Measurements from ENCODE around the gene C14orf119. TPM values are rescaled to one million over a fixed set of nuclear protein-coding genes. Genes with fewer than 3 reads are reported as not detected.

Gene C14orf119
- total and polyA plus RNA-seq, 9 of the 15 experiments (the other 6 are each of a cell fraction or from before 2014, with no cell fraction given) = 36.7 to 251 (median 51.8) TPM

DNA sequence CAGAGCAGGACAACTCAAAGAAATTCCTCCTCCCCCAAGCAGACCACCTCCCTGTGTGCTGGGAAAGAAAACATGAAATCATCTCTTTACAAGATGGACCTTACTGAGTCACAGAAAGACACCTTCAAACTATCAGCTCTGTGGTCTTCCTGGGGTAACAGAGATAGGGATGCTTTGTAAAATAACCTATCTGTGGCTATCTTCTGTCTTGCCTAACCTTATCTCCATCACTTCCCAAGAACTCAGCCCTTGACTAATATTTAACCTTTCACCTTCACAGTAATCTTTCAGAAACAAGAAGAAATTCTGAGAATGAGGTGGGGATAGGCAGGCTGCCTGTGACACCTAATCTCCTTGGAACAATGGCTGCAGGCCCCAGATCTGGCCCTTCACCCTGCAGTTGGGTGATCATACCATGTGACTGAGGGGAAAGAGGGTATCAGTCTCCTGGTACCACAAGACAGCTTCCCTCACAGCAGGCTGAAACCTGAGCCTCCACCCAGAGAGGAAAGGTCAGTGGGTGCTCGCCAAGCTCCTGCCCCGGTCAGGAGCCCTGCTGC, 51.1 kb downstream of the C14orf119 start (continued):
- TF ChIP-seq, protein P1, sequence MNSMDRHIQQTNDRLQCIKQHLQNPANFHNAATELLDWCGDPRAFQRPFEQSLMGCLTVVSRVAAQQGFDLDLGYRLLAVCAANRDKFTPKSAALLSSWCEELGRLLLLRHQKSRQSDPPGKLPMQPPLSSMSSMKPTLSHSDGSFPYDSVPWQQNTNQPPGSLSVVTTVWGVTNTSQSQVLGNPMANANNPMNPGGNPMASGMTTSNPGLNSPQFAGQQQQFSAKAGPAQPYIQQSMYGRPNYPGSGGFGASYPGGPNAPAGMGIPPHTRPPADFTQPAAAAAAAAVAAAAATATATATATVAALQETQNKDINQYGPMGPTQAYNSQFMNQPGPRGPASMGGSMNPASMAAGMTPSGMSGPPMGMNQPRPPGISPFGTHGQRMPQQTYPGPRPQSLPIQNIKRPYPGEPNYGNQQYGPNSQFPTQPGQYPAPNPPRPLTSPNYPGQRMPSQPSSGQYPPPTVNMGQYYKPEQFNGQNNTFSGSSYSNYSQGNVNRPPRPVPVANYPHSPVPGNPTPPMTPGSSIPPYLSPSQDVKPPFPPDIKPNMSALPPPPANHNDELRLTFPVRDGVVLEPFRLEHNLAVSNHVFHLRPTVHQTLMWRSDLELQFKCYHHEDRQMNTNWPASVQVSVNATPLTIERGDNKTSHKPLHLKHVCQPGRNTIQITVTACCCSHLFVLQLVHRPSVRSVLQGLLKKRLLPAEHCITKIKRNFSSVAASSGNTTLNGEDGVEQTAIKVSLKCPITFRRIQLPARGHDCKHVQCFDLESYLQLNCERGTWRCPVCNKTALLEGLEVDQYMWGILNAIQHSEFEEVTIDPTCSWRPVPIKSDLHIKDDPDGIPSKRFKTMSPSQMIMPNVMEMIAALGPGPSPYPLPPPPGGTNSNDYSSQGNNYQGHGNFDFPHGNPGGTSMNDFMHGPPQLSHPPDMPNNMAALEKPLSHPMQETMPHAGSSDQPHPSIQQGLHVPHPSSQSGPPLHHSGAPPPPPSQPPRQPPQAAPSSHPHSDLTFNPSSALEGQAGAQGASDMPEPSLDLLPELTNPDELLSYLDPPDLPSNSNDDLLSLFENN (IDR thresholded peaks at IDR 0.05; ENCODE audit: low read depth in 2 of 2, low read length in 2 of 2) = peak in 1 of 2 experiments; percentile 58; a peak in 2 of 4 replicates
- TF ChIP-seq, protein P2, sequence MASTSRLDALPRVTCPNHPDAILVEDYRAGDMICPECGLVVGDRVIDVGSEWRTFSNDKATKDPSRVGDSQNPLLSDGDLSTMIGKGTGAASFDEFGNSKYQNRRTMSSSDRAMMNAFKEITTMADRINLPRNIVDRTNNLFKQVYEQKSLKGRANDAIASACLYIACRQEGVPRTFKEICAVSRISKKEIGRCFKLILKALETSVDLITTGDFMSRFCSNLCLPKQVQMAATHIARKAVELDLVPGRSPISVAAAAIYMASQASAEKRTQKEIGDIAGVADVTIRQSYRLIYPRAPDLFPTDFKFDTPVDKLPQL (IDR thresholded peaks at IDR 0.05; ENCODE audit: extremely low read depth, insufficient read length) = no peak
- peak; percentile 95 for TF ChIP-seq EP300 (IDR thresholded peaks at IDR 0.05; ENCODE audit: low read length)

DNA sequence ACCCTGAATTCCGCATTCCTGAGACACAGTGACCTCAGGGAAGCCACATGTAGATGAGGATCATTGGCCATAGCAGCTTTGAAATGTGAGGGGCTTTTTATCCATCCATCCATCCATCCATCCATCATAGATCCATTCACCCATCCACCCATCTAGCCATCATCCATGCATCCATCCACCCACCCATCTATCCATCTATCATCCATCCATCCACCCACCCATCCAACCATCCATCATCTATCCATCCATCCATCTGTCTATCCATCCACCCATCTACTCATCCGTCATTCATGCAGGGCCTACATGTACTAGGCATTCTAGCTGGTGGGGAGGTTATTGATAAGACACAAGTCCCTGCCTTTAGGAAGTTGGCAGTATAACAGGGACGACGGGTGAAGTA, 51.7 kb downstream of the C14orf119 start:
- Histone ChIP-seq H3K79me2 (ENCODE audit: control insufficient read depth, insufficient read depth, low read length) (no peaks in the 10 kb centered on the region), H3K27ac (ENCODE audit: extremely low read depth, low read depth, low read length) (peak overlapping the region; percentile 56; the same call in 1 of the 3 replicates), H3K36me3 (ENCODE audit: control insufficient read depth, insufficient read depth, low read length) (no peaks in the 10 kb centered on the region; the same call in 2 of the 3 replicates), H2AFZ (ENCODE audit: low read depth, low read length) (no peak overlapping the region), H3K9ac (ENCODE audit: insufficient read depth in 1 of 2, low read depth in 2 of 2, low read length in 2 of 2) (no peak overlapping the region), H3K9me3 (replicated peaks; ENCODE audit: control insufficient read depth, insufficient read depth, low read depth, low read length) (no peaks in the 10 kb centered on the region), H3K27me3 (ENCODE audit: control insufficient read depth in 2 of 2, insufficient read depth in 2 of 2, low read length in 2 of 2) (no peaks in the 10 kb centered on the region), H3K4me1 (replicated peaks in 1 of 2; ENCODE audit: control insufficient read depth in 2 of 2, insufficient read depth in 2 of 2, low read length in 2 of 2) (peaks cover 36 to 50% of the 10 kb centered on the region in 2 experiments; a peak in 4 of 5 replicates), H3K9me1 (ENCODE audit: control insufficient read depth, insufficient read depth, low read length) (no peaks in the 10 kb centered on the region), H3K4me3 (no peak overlapping the region), H3K4me2 (ENCODE audit: insufficient read depth, low read length) (peak overlapping the region; percentile 56), H4K20me1 (replicated peaks; ENCODE audit: control insufficient read depth, insufficient read depth, low read length) (no peaks in the 10 kb centered on the region)
- 66% methylated on average over 4 of the region's 4 CpGs for WGBS (ENCODE audit: insufficient coverage, low coverage, missing lambda C conversion rate)
- BruUV-seq (replicated peaks) = no TSS peak
- ChIA-PET POLR2A (interaction anchor here (0.6 to 1.4 kb wide), 6 partner anchors 9 to 1685 kb away, joined by 3 to 6 read pairs (median 4); no protein-coding TSS in a partner anchor), CTCF (ENCODE audit: low intra/inter-chr PET ratio) (no interaction called here)
- no peak for DNase-seq (ENCODE audit: extremely low read depth in 1 of 4, low spot score in 3 of 4)
- in situ Hi-C loops (cut with MboI) = no loop called here
- ATAC-seq = no peak
- intact Hi-C loops (cut with micrococcal nuclease) = loop anchor here (2.0 kb wide), 1 partner anchor 26 kb away; no protein-coding TSS in a partner anchor
- FAIRE-seq = no peak
- TF ChIP-seq ZNF551 (CRISPR knock-in tag; IDR thresholded peaks at IDR 0.05) (no peak), ARHGAP35 (IDR thresholded peaks at IDR 0.05; ENCODE audit: partially characterized antibody) (peak; percentile 29), HMG20A (CRISPR knock-in tag; conservative IDR thresholded peaks at IDR 0.05) (no peak), JUN (IDR thresholded peaks at IDR 0.05; ENCODE audit: borderline replicate concordance, low read depth, low read length) (no peak), JUN (CRISPR knock-in tag; IDR thresholded peaks at IDR 0.05; ENCODE audit: borderline replicate concordance) (no peak), ELF4 (CRISPR knock-in tag; IDR thresholded peaks at IDR 0.05) (0 out of 2 replicates have a peak, but pooled peaks have one; percentile 22), EHMT2 (IDR thresholded peaks at IDR 0.05) (peak; percentile 70), ELF2 (CRISPR knock-in tag; IDR thresholded peaks at IDR 0.05) (no peak), CEBPG (CRISPR knock-in tag; IDR thresholded peaks at IDR 0.05) (no peak), CEBPG (tag; conservative IDR thresholded peaks at IDR 0.05 in 1 of 2, IDR thresholded peaks at IDR 0.05 in 1 of 2) (no peak), ZSCAN32 (CRISPR knock-in tag; IDR thresholded peaks at IDR 0.05) (no peak), ZC3H11A (IDR thresholded peaks at IDR 0.05; ENCODE audit: low read depth, low read length) (no peak)
- TF ChIP-seq, protein P3, sequence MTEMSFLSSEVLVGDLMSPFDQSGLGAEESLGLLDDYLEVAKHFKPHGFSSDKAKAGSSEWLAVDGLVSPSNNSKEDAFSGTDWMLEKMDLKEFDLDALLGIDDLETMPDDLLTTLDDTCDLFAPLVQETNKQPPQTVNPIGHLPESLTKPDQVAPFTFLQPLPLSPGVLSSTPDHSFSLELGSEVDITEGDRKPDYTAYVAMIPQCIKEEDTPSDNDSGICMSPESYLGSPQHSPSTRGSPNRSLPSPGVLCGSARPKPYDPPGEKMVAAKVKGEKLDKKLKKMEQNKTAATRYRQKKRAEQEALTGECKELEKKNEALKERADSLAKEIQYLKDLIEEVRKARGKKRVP (CRISPR knock-in tag; IDR thresholded peaks at IDR 0.05) = no peak

All from K562 (cell line).